ENCODE data around the gene PTPN22.

The PTPN22 gene

DNA sequence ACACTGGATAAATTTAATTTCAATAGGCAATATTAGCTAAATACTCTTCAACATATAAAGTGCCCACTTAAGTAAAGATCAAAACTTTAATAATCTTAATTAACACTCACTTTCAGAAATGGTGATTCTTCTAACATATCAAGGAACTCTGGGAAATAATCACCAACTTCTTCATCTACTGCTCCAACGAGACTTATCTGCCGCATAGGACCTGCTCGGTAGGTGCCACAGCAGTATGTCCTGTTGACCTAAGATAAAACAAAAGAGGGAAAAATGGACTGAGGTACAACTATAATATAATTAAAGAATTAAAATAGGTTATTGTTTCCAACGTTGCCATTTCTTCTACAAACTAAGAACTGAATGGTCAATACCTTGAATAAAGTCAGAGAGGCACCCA, 94.0 kb downstream of the PTPN22 start:
- H4K20me1 ChIP-seq (ENCODE audit: low read depth, low read length), result no peaks in the 10 kb centered on the region
- no peak overlapping the region for H3K27ac ChIP-seq (ENCODE audit: low read depth, low read length)
- H3K36me3 ChIP-seq (ENCODE audit: low read length), result peaks cover 9% of the 10 kb centered on the region; the same call in 1 of the 2 replicates
- H3K4me3 ChIP-seq (ENCODE audit: insufficient read depth, low read length, poor library complexity, severe bottlenecking), result no peak overlapping the region
- TF ChIP-seq, protein P1, sequence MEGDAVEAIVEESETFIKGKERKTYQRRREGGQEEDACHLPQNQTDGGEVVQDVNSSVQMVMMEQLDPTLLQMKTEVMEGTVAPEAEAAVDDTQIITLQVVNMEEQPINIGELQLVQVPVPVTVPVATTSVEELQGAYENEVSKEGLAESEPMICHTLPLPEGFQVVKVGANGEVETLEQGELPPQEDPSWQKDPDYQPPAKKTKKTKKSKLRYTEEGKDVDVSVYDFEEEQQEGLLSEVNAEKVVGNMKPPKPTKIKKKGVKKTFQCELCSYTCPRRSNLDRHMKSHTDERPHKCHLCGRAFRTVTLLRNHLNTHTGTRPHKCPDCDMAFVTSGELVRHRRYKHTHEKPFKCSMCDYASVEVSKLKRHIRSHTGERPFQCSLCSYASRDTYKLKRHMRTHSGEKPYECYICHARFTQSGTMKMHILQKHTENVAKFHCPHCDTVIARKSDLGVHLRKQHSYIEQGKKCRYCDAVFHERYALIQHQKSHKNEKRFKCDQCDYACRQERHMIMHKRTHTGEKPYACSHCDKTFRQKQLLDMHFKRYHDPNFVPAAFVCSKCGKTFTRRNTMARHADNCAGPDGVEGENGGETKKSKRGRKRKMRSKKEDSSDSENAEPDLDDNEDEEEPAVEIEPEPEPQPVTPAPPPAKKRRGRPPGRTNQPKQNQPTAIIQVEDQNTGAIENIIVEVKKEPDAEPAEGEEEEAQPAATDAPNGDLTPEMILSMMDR (IDR thresholded peaks at IDR 0.05; ENCODE audit: insufficient read depth, low read length, poor library complexity, severe bottlenecking), result no peak
- no peak for TF ChIP-seq EZH2phosphoT487 (conservative IDR thresholded peaks at IDR 0.05; ENCODE audit: low read length)
- peaks cover 40% of the 10 kb centered on the region for H3K79me2 ChIP-seq (ENCODE audit: insufficient read depth, low read length)
- H3K9me3 ChIP-seq (ENCODE audit: insufficient read depth, low read length), result no peaks in the 10 kb centered on the region
- no peak overlapping the region for H3K4me2 ChIP-seq (ENCODE audit: low read depth, low read length, poor library complexity, severe bottlenecking)
- H2AFZ ChIP-seq (ENCODE audit: low read depth, low read length, severe bottlenecking), result no peak overlapping the region
- peaks cover 4% of the 10 kb centered on the region; the same call in 1 of the 2 replicates for H3F3A ChIP-seq (ENCODE audit: insufficient read depth)
- no peak overlapping the region for H3K9ac ChIP-seq (ENCODE audit: low read length)
- no peaks in the 10 kb centered on the region for H3K9me2 ChIP-seq (replicated peaks; ENCODE audit: insufficient read depth, low read length)
- no peaks in the 10 kb centered on the region for H3K27me3 ChIP-seq (ENCODE audit: low read length)

GRCh38 chr1:113770031-113770430, 101.5 kb downstream of the PTPN22 start:
- Histone ChIP-seq H4K20me1 (ENCODE audit: low read depth, low read length) (no peaks in the 10 kb centered on the region), H3K36me3 (ENCODE audit: low read length) (peaks cover 35% of the 10 kb centered on the region), H3K9me2 (replicated peaks; ENCODE audit: insufficient read depth, low read length) (no peaks in the 10 kb centered on the region), H3K27ac (ENCODE audit: low read depth, low read length) (no peak overlapping the region), H3F3A (ENCODE audit: insufficient read depth) (no peaks in the 10 kb centered on the region), H2AFZ (ENCODE audit: low read depth, low read length, severe bottlenecking) (no peak overlapping the region), H3K27me3 (ENCODE audit: low read length) (no peaks in the 10 kb centered on the region), H3K9ac (ENCODE audit: low read length) (no peak overlapping the region), H3K4me3 (ENCODE audit: insufficient read depth, low read length, poor library complexity, severe bottlenecking) (no peak overlapping the region), H3K9me3 (ENCODE audit: insufficient read depth, low read length) (no peaks in the 10 kb centered on the region), H3K4me2 (ENCODE audit: low read depth, low read length, poor library complexity, severe bottlenecking) (no peak overlapping the region), H3K79me2 (ENCODE audit: insufficient read depth, low read length) (no peaks in the 10 kb centered on the region)
- TF ChIP-seq, protein P1 (IDR thresholded peaks at IDR 0.05; ENCODE audit: insufficient read depth, low read length, poor library complexity, severe bottlenecking), result no peak
- TF ChIP-seq EZH2phosphoT487 (conservative IDR thresholded peaks at IDR 0.05; ENCODE audit: low read length), result no peak

GRCh38 chr1:113769601-113769970, 101.9 kb downstream of the PTPN22 start:
- Histone ChIP-seq H3K27ac (ENCODE audit: low read depth, low read length) (no peak overlapping the region), H3K36me3 (ENCODE audit: low read length) (peaks cover 39% of the 10 kb centered on the region), H3K27me3 (ENCODE audit: low read length) (no peaks in the 10 kb centered on the region), H3K9me3 (ENCODE audit: insufficient read depth, low read length) (no peaks in the 10 kb centered on the region), H2AFZ (ENCODE audit: low read depth, low read length, severe bottlenecking) (no peak overlapping the region), H4K20me1 (ENCODE audit: low read depth, low read length) (no peaks in the 10 kb centered on the region), H3K79me2 (ENCODE audit: insufficient read depth, low read length) (no peaks in the 10 kb centered on the region), H3K4me3 (ENCODE audit: insufficient read depth, low read length, poor library complexity, severe bottlenecking) (no peak overlapping the region), H3K4me2 (ENCODE audit: low read depth, low read length, poor library complexity, severe bottlenecking) (no peak overlapping the region), H3K9me2 (replicated peaks; ENCODE audit: insufficient read depth, low read length) (no peaks in the 10 kb centered on the region), H3K9ac (ENCODE audit: low read length) (no peak overlapping the region), H3F3A (ENCODE audit: insufficient read depth) (0 out of 2 replicates have a peak, but pooled peaks cover 2% of the 10 kb centered on the region)
- TF ChIP-seq, protein P1 (IDR thresholded peaks at IDR 0.05; ENCODE audit: insufficient read depth, low read length, poor library complexity, severe bottlenecking), result no peak
- no peak for TF ChIP-seq EZH2phosphoT487 (conservative IDR thresholded peaks at IDR 0.05; ENCODE audit: low read length)

Data from SU-DHL-6 (cell line).